Nephron progenitor cell (in vitro differentiated cells): Measurements from ENCODE around the gene SOHLH2.

ENCODE experiments used
- DNase-seq: peaks from one replicate; pipeline ENCODE4 v3.0.0; 2021
- H3K27ac Mint-ChIP-seq: 2 replicates; pipeline ENCODE4 v1.8.0; 2021; ENCODE audit warnings: mild to moderate bottlenecking, moderate library complexity, mixed read lengths
- H3K27me3 Mint-ChIP-seq: 2 replicates; pipeline ENCODE4 v1.8.0; 2021; ENCODE audit warnings: mild to moderate bottlenecking, low read depth, mixed read lengths; ENCODE audit not compliant: poor library complexity
- H3K36me3 Mint-ChIP-seq: 2 replicates; pipeline ENCODE4 v1.8.0; 2021; ENCODE audit warnings: low read depth, mixed read lengths
- H3K4me1 Mint-ChIP-seq: 2 replicates; pipeline ENCODE4 v1.8.0; 2021; ENCODE audit warnings: mixed read lengths
- H3K4me3 Mint-ChIP-seq: 2 replicates; pipeline ENCODE4 v1.8.0; 2021; ENCODE audit warnings: mild to moderate bottlenecking, moderate library complexity, mixed read lengths
- H3K9me3 Mint-ChIP-seq: 2 replicates; pipeline ENCODE4 v1.8.0; 2021; ENCODE audit warnings: mild to moderate bottlenecking, moderate library complexity, mixed read lengths
- CTCF ChIP-seq: fragments of 200-600 bp; sonication (generic); IDR thresholded peaks from 2 replicates; pipeline ENCODE4 v1.5.0; 2021; ENCODE audit warnings: antibody characterized with exemption

The SOHLH2 gene

GRCh38 chr13:36231236-36231635, 16.9 kb upstream of the SOHLH2 start:
- DNase-seq = no peak
- Mint-ChIP-seq H3K4me1 (no peaks in the 10 kb centered on the region), H3K27me3 (peaks cover 4% of the 10 kb centered on the region), H3K9me3 (peaks cover 30% of the 10 kb centered on the region), H3K27ac (no peak overlapping the region), H3K4me3 (no peak overlapping the region), H3K36me3 (peaks cover 31% of the 10 kb centered on the region)
- no peak for TF ChIP-seq CTCF

GRCh38 chr13:36224730-36225129, 10.4 kb upstream of the SOHLH2 start:
- TF ChIP-seq CTCF = no peak
- H3K9me3 Mint-ChIP-seq = peaks cover 30% of the 10 kb centered on the region
- no peaks in the 10 kb centered on the region for H3K4me1 Mint-ChIP-seq
- no peak for DNase-seq
- no peak overlapping the region for H3K27ac Mint-ChIP-seq
- H3K36me3 Mint-ChIP-seq = peaks cover 31% of the 10 kb centered on the region
- H3K4me3 Mint-ChIP-seq = no peak overlapping the region
- H3K27me3 Mint-ChIP-seq = no peaks in the 10 kb centered on the region

GRCh38 chr13:36219883-36220282, 5.5 kb upstream of the SOHLH2 start:
- no peak for DNase-seq

GRCh38 chr13:36217456-36217855, 3.1 kb upstream of the SOHLH2 start:
- Mint-ChIP-seq H3K4me3 (no peak overlapping the region), H3K27me3 (no peaks in the 10 kb centered on the region), H3K36me3 (peaks cover 11% of the 10 kb centered on the region), H3K27ac (no peak overlapping the region), H3K4me1 (no peaks in the 10 kb centered on the region), H3K9me3 (peaks cover 12% of the 10 kb centered on the region)
- DNase-seq = no peak
- TF ChIP-seq CTCF = no peak

More at GRCh38 chr13:36219883-36220282, 5.5 kb upstream of the SOHLH2 start:
- Mint-ChIP-seq H3K36me3 (peaks cover 22% of the 10 kb centered on the region), H3K4me3 (no peak overlapping the region), H3K27me3 (no peaks in the 10 kb centered on the region), H3K27ac (no peak overlapping the region), H3K4me1 (no peaks in the 10 kb centered on the region), H3K9me3 (peaks cover 18% of the 10 kb centered on the region)
- no peak for TF ChIP-seq CTCF

GRCh38 chr13:36212789-36213188, 1.6 kb downstream of the SOHLH2 start:
- DNase-seq = no peak
- Mint-ChIP-seq H3K27ac (no peak overlapping the region), H3K4me3 (no peak overlapping the region), H3K27me3 (peaks cover 6% of the 10 kb centered on the region), H3K36me3 (peaks cover 11% of the 10 kb centered on the region), H3K9me3 (peaks cover 12% of the 10 kb centered on the region), H3K4me1 (no peaks in the 10 kb centered on the region)
- TF ChIP-seq CTCF = no peak

- H3K4me3 Mint-ChIP-seq = no peak overlapping the region
- no peak overlapping the region for H3K27ac Mint-ChIP-seq
- peaks cover 12% of the 10 kb centered on the region for H3K9me3 Mint-ChIP-seq
- no peak for TF ChIP-seq CTCF
- no peak for DNase-seq
- peaks cover 6% of the 10 kb centered on the region for H3K27me3 Mint-ChIP-seq
- H3K36me3 Mint-ChIP-seq = peaks cover 7% of the 10 kb centered on the region
- H3K4me1 Mint-ChIP-seq = no peaks in the 10 kb centered on the region
Measured at GRCh38 chr13:36211567-36211966, 2.8 kb downstream of the SOHLH2 start.
